ENCODE measurements around the gene RNF141. TPM values are rescaled to one million over a fixed set of nuclear protein-coding genes. Genes with fewer than 3 reads are reported as not detected.
A peak's percentile ranks its signal among the peaks of the same experiment; 100 is the strongest.

Gene RNF141
- total and polyA plus RNA-seq, 10 of the 15 experiments (the other 5 are each of a cell fraction or from before 2014, with no cell fraction given) = 7.6 to 36.8 (median 13.6) TPM

GRCh38 chr11:10511181-10511621 lies 29.8 kb downstream of the RNF141 start (continued):
- no peak for TF ChIP-seq TCF3 (IDR thresholded peaks at IDR 0.05; ENCODE audit: borderline replicate concordance, insufficient read depth, low read depth, low read length)
- no peak for TF ChIP-seq SMAD1 (IDR thresholded peaks at IDR 0.05; ENCODE audit: low read depth, partially characterized antibody)

GRCh38 chr11:10506008-10506370 lies 35.0 kb downstream of the RNF141 start:
- H3K9ac ChIP-seq (ENCODE audit: control insufficient read depth, insufficient read depth, low read length) = no peak overlapping the region
- TF ChIP-seq TBL1XR1 (IDR thresholded peaks at IDR 0.05; ENCODE audit: low read depth, low read length) = no peak
- no peak for TF ChIP-seq NBN (IDR thresholded peaks at IDR 0.05)
- TF ChIP-seq KDM1A (IDR thresholded peaks at IDR 0.05; ENCODE audit: borderline replicate concordance) = no peak
- TF ChIP-seq, protein P1, sequence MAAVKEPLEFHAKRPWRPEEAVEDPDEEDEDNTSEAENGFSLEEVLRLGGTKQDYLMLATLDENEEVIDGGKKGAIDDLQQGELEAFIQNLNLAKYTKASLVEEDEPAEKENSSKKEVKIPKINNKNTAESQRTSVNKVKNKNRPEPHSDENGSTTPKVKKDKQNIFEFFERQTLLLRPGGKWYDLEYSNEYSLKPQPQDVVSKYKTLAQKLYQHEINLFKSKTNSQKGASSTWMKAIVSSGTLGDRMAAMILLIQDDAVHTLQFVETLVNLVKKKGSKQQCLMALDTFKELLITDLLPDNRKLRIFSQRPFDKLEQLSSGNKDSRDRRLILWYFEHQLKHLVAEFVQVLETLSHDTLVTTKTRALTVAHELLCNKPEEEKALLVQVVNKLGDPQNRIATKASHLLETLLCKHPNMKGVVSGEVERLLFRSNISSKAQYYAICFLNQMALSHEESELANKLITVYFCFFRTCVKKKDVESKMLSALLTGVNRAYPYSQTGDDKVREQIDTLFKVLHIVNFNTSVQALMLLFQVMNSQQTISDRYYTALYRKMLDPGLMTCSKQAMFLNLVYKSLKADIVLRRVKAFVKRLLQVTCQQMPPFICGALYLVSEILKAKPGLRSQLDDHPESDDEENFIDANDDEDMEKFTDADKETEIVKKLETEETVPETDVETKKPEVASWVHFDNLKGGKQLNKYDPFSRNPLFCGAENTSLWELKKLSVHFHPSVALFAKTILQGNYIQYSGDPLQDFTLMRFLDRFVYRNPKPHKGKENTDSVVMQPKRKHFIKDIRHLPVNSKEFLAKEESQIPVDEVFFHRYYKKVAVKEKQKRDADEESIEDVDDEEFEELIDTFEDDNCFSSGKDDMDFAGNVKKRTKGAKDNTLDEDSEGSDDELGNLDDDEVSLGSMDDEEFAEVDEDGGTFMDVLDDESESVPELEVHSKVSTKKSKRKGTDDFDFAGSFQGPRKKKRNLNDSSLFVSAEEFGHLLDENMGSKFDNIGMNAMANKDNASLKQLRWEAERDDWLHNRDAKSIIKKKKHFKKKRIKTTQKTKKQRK (IDR thresholded peaks at IDR 0.05; ENCODE audit: low read depth, low read length) = no peak
- no peak for TF ChIP-seq RAD21 (IDR thresholded peaks at IDR 0.05; ENCODE audit: insufficient read depth, low read depth, low read length)
- TF ChIP-seq YBX1 (IDR thresholded peaks at IDR 0.05) = no peak
- no peak for TF ChIP-seq STAT1 (conservative IDR thresholded peaks at IDR 0.05)
- TF ChIP-seq SMC3 (IDR thresholded peaks at IDR 0.05; ENCODE audit: borderline replicate concordance, low read length) = no peak
- TF ChIP-seq MYC (IDR thresholded peaks at IDR 0.05; ENCODE audit: insufficient read depth, insufficient read length, insufficient replicate concordance, low read length, severe bottlenecking) = no peak
- TF ChIP-seq POU2F2 (IDR thresholded peaks at IDR 0.05; ENCODE audit: borderline replicate concordance, low read depth, low read length) = no peak
- in situ Hi-C loops (cut with MboI) = no loop called here
- no peak overlapping the region for H3K4me3 ChIP-seq
- ChIA-PET CTCF (interaction anchor here (0.9 kb wide), 1 partner anchor 100 kb away, joined by 4 read pairs; no protein-coding TSS in a partner anchor), SMC1A (ENCODE audit: uncharacterized antibody, unreplicated experiment) (interaction anchor here (1.4 to 1.6 kb wide), 2 partner anchors 14 to 45 kb away, joined by 3 to 5 read pairs; no protein-coding TSS in a partner anchor), RAD21 (ENCODE audit: unreplicated experiment) (no interaction called here), POLR2A (no interaction called here)
- TSS peak; percentile 53 for BruUV-seq (replicated peaks)
- H2AFZ ChIP-seq (ENCODE audit: control insufficient read depth, low read depth, low read length) = no peak overlapping the region
- no peaks in the 10 kb centered on the region for H3K4me1 ChIP-seq (ENCODE audit: control insufficient read depth, insufficient read depth, low read length)
- H3K9me3 ChIP-seq (replicated peaks; ENCODE audit: control insufficient read depth, insufficient read depth, low read length) = no peaks in the 10 kb centered on the region
- no peak overlapping the region for H3K27ac ChIP-seq (ENCODE audit: control insufficient read depth, insufficient read depth)
- no peak for FAIRE-seq
- H4K20me1 ChIP-seq (ENCODE audit: control insufficient read depth, insufficient read depth) = no peaks in the 10 kb centered on the region
- H3K27me3 ChIP-seq (replicated peaks in 1 of 2; ENCODE audit: control insufficient read depth in 2 of 2, insufficient read depth in 2 of 2, low read length in 1 of 2) = no peaks in the 10 kb centered on the region
- H3K4me2 ChIP-seq (ENCODE audit: control insufficient read depth, insufficient read depth) = no peak overlapping the region
- H3K79me2 ChIP-seq (ENCODE audit: control insufficient read depth, insufficient read depth, low read length) = no peaks in the 10 kb centered on the region
- peaks cover 0 to 4% of the 10 kb centered on the region in 2 experiments; a peak in 3 of 4 replicates for H3K36me3 ChIP-seq (ENCODE audit: control insufficient read depth in 2 of 2, insufficient read depth in 2 of 2, low read length in 1 of 2)
- intact Hi-C loops (cut with micrococcal nuclease; ENCODE audit: unreplicated experiment) = no loop called here
- DNase-seq (ENCODE audit: low read depth, low spot score) = no peak
- ATAC-seq = no peak

All from GM12878 (cell line).